Psoas muscle (tissue), 8 donors: Measurements from ENCODE around the gene COA4. TPM values are rescaled to one million over a fixed set of nuclear protein-coding genes. Genes with fewer than 3 reads are reported as not detected.

Experiments
- ATAC-seq, 4 donors: fragments of 200-7000 bp; cut with Tn5 transposase; one replicate each; pipeline ENCODE4 v1.9.1; 2020; ENCODE audit warnings: moderate library complexity in 3 of 4, mild to moderate bottlenecking in 2 of 4
- DNase-seq, 2 donors: peaks; one replicate each; pipeline ENCODE4 v3.0.0-alpha.2; 2020
- H3K27ac ChIP-seq: fragments of 200-600 bp; one replicate; pipeline ENCODE4 v1.8.0; 2022
- H3K27me3 ChIP-seq, 3 donors: fragments of 200-600 bp in 1 of 3; one replicate each; pipeline versions ENCODE4 v1.6.1 to v1.8.0; 2013 to 2022; ENCODE audit warnings: low read length in 2 of 3, mild to moderate bottlenecking in 2 of 3, moderate library complexity in 1 of 3; ENCODE audit not compliant: insufficient read depth in 3 of 3
- H3K36me3 ChIP-seq, 2 donors: fragments of 200-600 bp in 1 of 2; one replicate each; pipeline versions ENCODE4 v1.6.1 to v1.8.0; 2013 to 2022; ENCODE audit warnings: low read depth in 1 of 2, mild to moderate bottlenecking in 1 of 2, moderate library complexity in 1 of 2; ENCODE audit not compliant: insufficient read depth in 1 of 2
- H3K4me1 ChIP-seq: fragments of 200-600 bp; one replicate; pipeline ENCODE4 v1.8.0; 2022
- H3K4me3 ChIP-seq: fragments of 200-600 bp; one replicate; pipeline ENCODE4 v1.8.0; 2022; ENCODE audit warnings: mild to moderate bottlenecking
- H3K9me3 ChIP-seq: fragments of 200-600 bp; one replicate; pipeline ENCODE4 v1.8.0; 2022
- CTCF ChIP-seq: fragments of 200-600 bp; IDR thresholded peaks from one replicate; pipeline ENCODE4 v1.8.0; 2022; ENCODE audit warnings: antibody characterized with exemption
- WGBS, 3 donors: extraction: QIAGEN DNeasy Blood & Tissue Kit; methylation state at CpG; one replicate each; pipeline versions ENCODE4 v1.1.6 to v1.1.7; 2013; 5-methylcytosine and 5-hydroxymethylcytosine counted together
- intact Hi-C, 2 donors: fragments of 100-400 bp; cut with DNase I; formaldehyde crosslinking; loops; one replicate each; pipeline versions ENCODE4 v1.11.0 to v1.14.2; 2022
- polyA plus RNA-seq, 3 donors: library from polyadenylated mRNA; stranded (reverse); fragments of 200-250 nt; gene quantifications; one replicate each; pipeline ENCODE4 v1.2.3, GENCODE V29; 2013
- total RNA-seq, 4 donors: library from RNA; stranded (reverse); fragmentation: NEBNext Ultra II Directional in 2 of 4; extraction: Animal tissue kit (Norgen Biotek cat#: 25700) in 2 of 4; gene quantifications; one replicate each; pipeline versions ENCODE4 v1.2.1 to v1.2.4, GENCODE V29; 2021 to 2023
- donor health status: healthy with polysubstance abuse.
- donor health status: DM: no; HTN: no; CAD: no; lungs with moderate emphysema.
- donor health status: Bipolar disorder and iron deficiency.
- donor health status: healthy.
- donor health status: DM: yes; HTN: yes; CAD: no.
- donor health status: DM: no; HTN: no; CAD: no.
- donor health status: DM: no; HTN: no; CAD: no.
- donor health status: DM: yes; HTN: yes; CAD: no.

COA4 gene
- total and polyA plus RNA-seq, 7 donors = 59.3 to 138 (median 72.7) TPM

- no peaks in the 10 kb centered on the region for H3K9me3 ChIP-seq
- DNase-seq = no peak
- intact Hi-C loops = no loop called here
- H3K4me1 ChIP-seq = peaks cover 5% of the 10 kb centered on the region
- H3K27ac ChIP-seq = no peak overlapping the region
- no peak overlapping the region for H3K4me3 ChIP-seq
- no peaks in the 10 kb centered on the region for H3K27me3 ChIP-seq
- ATAC-seq = no peak
- peaks cover 0 to 51% of the 10 kb centered on the region in 2 donors for H3K36me3 ChIP-seq
- no peak for TF ChIP-seq CTCF
- 75 to 79% (median 77%) methylated on average over 4 of the region's 4 CpGs for WGBS, 3 donors
Observed at GRCh38 chr11:73862986-73863385, 13.7 kb downstream of the COA4 start.

GRCh38 chr11:73860202-73860601 lies 16.4 kb downstream of the COA4 start:
- peaks cover 0 to 54% of the 10 kb centered on the region in 2 donors for H3K36me3 ChIP-seq

GRCh38 chr11:73859671-73860070 lies 17.0 kb downstream of the COA4 start:
- 96 to 98% (median 97%) methylated on average over 2 of the region's 2 CpGs for WGBS, 3 donors
- no peak overlapping the region for H3K27ac ChIP-seq
- H3K4me3 ChIP-seq = no peak overlapping the region
- no peaks in the 10 kb centered on the region for H3K9me3 ChIP-seq
- H3K36me3 ChIP-seq = peaks cover 0 to 53% of the 10 kb centered on the region in 2 donors
- DNase-seq (no peak), ATAC-seq (no peak)
- intact Hi-C loops = no loop called here
- no peaks in the 10 kb centered on the region for H3K27me3 ChIP-seq
- H3K4me1 ChIP-seq = no peaks in the 10 kb centered on the region
- no peak for TF ChIP-seq CTCF

More at GRCh38 chr11:73860202-73860601, 16.4 kb downstream of the COA4 start:
- 52 to 59% (median 56%) methylated on average over 2 of the region's 2 CpGs for WGBS, 3 donors
- Histone ChIP-seq H3K4me3 (no peak overlapping the region), H3K9me3 (no peaks in the 10 kb centered on the region), H3K4me1 (no peaks in the 10 kb centered on the region), H3K27me3 (no peaks in the 10 kb centered on the region), H3K27ac (no peak overlapping the region)
- ATAC-seq = no peak
- intact Hi-C loops = no loop called here
- DNase-seq = no peak
- TF ChIP-seq CTCF = no peak

- Histone ChIP-seq H3K27me3 (no peaks in the 10 kb centered on the region), H3K27ac (no peak overlapping the region), H3K4me3 (no peak overlapping the region), H3K36me3 (peaks cover 0 to 38% of the 10 kb centered on the region in 2 donors), H3K9me3 (no peaks in the 10 kb centered on the region), H3K4me1 (no peaks in the 10 kb centered on the region)
- no peak for ATAC-seq
- no peak for DNase-seq
- intact Hi-C loops = no loop called here
- WGBS, 3 donors = 68 to 82% (median 75%) methylated on average over 1 of the region's 1 CpG
- TF ChIP-seq CTCF = no peak
Observed at GRCh38 chr11:73856031-73856567, 20.5 kb downstream of the COA4 start.

- WGBS, 3 donors = 89 to 94% (median 91%) methylated on average over 1 of the region's 1 CpG
- no peak overlapping the region for H3K27ac ChIP-seq
- intact Hi-C loops = no loop called here
- no peak for ATAC-seq
- peaks cover 0 to 31% of the 10 kb centered on the region in 2 donors for H3K36me3 ChIP-seq
- no peaks in the 10 kb centered on the region for H3K4me1 ChIP-seq
- no peaks in the 10 kb centered on the region for H3K27me3 ChIP-seq
- H3K4me3 ChIP-seq = no peak overlapping the region
- TF ChIP-seq CTCF = no peak
- no peaks in the 10 kb centered on the region for H3K9me3 ChIP-seq
- no peak for DNase-seq
Observed at GRCh38 chr11:73854680-73855079, 22.0 kb downstream of the COA4 start.
